OCI-LY7 (cell line): ENCODE measurements around the gene OPHN1. TPM values are rescaled to one million over a fixed set of nuclear protein-coding genes. Genes with fewer than 3 reads are reported as not detected.

Source experiments
- BruUV-seq: library from RNA; stranded (reverse); fragments of 400-500 nt; replicated peaks from 2 replicates; lab custom pipeline; 2021; lab: Mats Ljungman, UMichigan
- CTCF ChIA-PET: fragments of 300-600 bp; sonication (Branson Sonifier 250); formaldehyde crosslinking; loops from one replicate; lab custom pipeline; 2022; ENCODE audit warnings: antibody characterized with exemption; ENCODE audit not compliant: unreplicated experiment; lab: Charles Lee
- POLR2A ChIA-PET: fragments of 300-600 bp; sonication (Branson Sonifier 250); formaldehyde crosslinking; loops from one replicate; lab custom pipeline; 2022; ENCODE audit warnings: antibody characterized with exemption; lab: Charles Lee
- DNase-seq: peaks from one replicate; pipeline ENCODE4 v3.0.0-alpha.2; 2015; ENCODE audit warnings: low spot score
- H2AFZ ChIP-seq: fragments of 200-600 bp; sonication (generic), shearing (Covaris generic); 2 replicates; pipeline ENCODE4 v1.6.1; 2014; ENCODE audit warnings: mild to moderate bottlenecking, antibody characterized with exemption, low read length, moderate library complexity
- H3K27ac ChIP-seq: fragments of 200-600 bp; sonication (generic); 2 replicates; pipeline ENCODE4 v1.5.1; 2014; ENCODE audit warnings: mixed run types, low read depth, mild to moderate bottlenecking, moderate library complexity, low read length, inconsistent platforms; ENCODE audit not compliant: poor library complexity, severe bottlenecking
- H3K36me3 ChIP-seq: fragments of 200-600 bp; sonication (generic); 2 replicates; pipeline ENCODE4 v1.6.1; 2014; ENCODE audit warnings: mild to moderate bottlenecking, antibody characterized with exemption, low read length, moderate library complexity, mixed read lengths; ENCODE audit not compliant: insufficient read depth
- H3K4me1 ChIP-seq: fragments of 200-600 bp; sonication (generic); 2 replicates; pipeline ENCODE4 v1.5.1; 2014; ENCODE audit warnings: mild to moderate bottlenecking, low read length; ENCODE audit not compliant: insufficient read depth, poor library complexity, severe bottlenecking
- H3K4me2 ChIP-seq: fragments of 200-600 bp; sonication (generic); 2 replicates; pipeline ENCODE4 v1.6.1; 2014; ENCODE audit warnings: mild to moderate bottlenecking, low read length
- H3K4me3 ChIP-seq: fragments of 200-600 bp; sonication (generic); 2 replicates; pipeline ENCODE4 v1.5.1; 2014; ENCODE audit warnings: mild to moderate bottlenecking, low read depth, low read length; ENCODE audit not compliant: poor library complexity, severe bottlenecking
- H3K79me2 ChIP-seq: fragments of 200-600 bp; sonication (generic); 2 replicates; pipeline ENCODE4 v1.6.1; 2016; ENCODE audit warnings: low read depth, mild to moderate bottlenecking, low read length, moderate library complexity, mixed read lengths; ENCODE audit not compliant: insufficient read depth
- H3K9me2 ChIP-seq: fragments of 200-600 bp; sonication (generic); 2 replicates; pipeline ENCODE4 v1.6.1; 2016; ENCODE audit warnings: mild to moderate bottlenecking, low read length, mixed read lengths; ENCODE audit not compliant: insufficient read depth
- H3K9me3 ChIP-seq: fragments of 200-600 bp; sonication (generic); 2 replicates; pipeline ENCODE4 v1.6.1; 2014; ENCODE audit warnings: mild to moderate bottlenecking, mixed run types, low read length, mixed read lengths
- H4K20me1 ChIP-seq: fragments of 200-600 bp; sonication (generic); 2 replicates; pipeline ENCODE4 v1.6.1; 2014; ENCODE audit warnings: mild to moderate bottlenecking, antibody characterized with exemption, low read length, moderate library complexity, mixed read lengths; ENCODE audit not compliant: insufficient read depth
- EZH2phosphoT487 ChIP-seq: fragments of 200-600 bp; sonication (generic); IDR thresholded peaks from 2 replicates; pipeline ENCODE4 v1.6.1; 2018; ENCODE audit warnings: low read depth, borderline replicate concordance, mild to moderate bottlenecking, mixed run types, antibody characterized with exemption, low read length, moderate library complexity, mixed read lengths
- intact Hi-C: fragments of 100-400 bp; cut with micrococcal nuclease; formaldehyde crosslinking; loops from one replicate; pipeline ENCODE4 v1.10.0; 2022; ENCODE audit not compliant: unreplicated experiment
- total RNA-seq, 2 experiments: library from RNA; depleted of rRNA in 1 of 2; stranded (reverse); fragments of >200 nt in 1 of 2; shearing (Covaris generic) in 1 of 2; gene quantifications; 2 replicates each; pipeline ENCODE4 v1.2.3, GENCODE V29; 2014 to 2022
- TF ChIP-seq, protein P1 (sequence below): fragments of 200-600 bp; sonication (generic); conservative IDR thresholded peaks from 2 replicates; pipeline ENCODE4 v1.5.1; 2014; ENCODE audit warnings: mild to moderate bottlenecking, antibody characterized with exemption, low read length, moderate library complexity, mixed read lengths

OPHN1 gene
- total RNA-seq, 2 experiments from 2014 or later, result not detected

DNA sequence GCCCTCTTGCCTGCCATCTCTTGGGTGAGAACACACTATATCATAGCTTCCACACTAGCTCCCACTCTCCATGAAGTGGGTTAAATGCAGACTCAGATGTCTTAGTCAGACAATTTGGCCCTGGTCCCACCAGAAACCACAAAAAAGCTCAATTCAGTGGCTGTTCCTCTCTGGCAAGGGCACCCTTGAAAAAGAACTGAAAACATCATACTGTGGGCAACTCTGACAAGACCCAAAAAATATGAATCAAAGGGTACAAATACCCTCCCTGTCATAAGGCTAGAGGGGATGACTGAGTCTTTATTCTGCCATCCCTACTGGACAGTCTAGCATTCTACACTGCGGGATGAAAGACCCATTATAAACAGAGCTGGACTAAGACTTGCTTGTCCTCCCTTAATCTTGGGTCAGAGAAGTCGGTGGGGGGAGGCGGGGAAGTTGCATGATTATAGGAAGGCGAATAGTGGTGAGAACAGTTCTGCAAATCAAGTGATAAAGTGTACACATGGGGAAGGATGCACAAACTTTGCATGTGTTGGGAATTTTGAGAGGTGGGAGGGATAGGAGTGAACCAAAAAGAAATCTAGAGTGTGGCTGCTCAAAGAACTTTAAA is 172.1 kb downstream of the OPHN1 start:
- no peak for DNase-seq
- no peak overlapping the region for H3K4me3 ChIP-seq
- no peaks in the 10 kb centered on the region for H4K20me1 ChIP-seq
- no peak overlapping the region for H3K4me2 ChIP-seq
- H3K27ac ChIP-seq, result no peak overlapping the region
- no peaks in the 10 kb centered on the region for H3K9me2 ChIP-seq
- H3K9me3 ChIP-seq, result no peaks in the 10 kb centered on the region
- intact Hi-C loops, result no loop called here
- no peak for TF ChIP-seq EZH2phosphoT487
- TF ChIP-seq, protein P1, sequence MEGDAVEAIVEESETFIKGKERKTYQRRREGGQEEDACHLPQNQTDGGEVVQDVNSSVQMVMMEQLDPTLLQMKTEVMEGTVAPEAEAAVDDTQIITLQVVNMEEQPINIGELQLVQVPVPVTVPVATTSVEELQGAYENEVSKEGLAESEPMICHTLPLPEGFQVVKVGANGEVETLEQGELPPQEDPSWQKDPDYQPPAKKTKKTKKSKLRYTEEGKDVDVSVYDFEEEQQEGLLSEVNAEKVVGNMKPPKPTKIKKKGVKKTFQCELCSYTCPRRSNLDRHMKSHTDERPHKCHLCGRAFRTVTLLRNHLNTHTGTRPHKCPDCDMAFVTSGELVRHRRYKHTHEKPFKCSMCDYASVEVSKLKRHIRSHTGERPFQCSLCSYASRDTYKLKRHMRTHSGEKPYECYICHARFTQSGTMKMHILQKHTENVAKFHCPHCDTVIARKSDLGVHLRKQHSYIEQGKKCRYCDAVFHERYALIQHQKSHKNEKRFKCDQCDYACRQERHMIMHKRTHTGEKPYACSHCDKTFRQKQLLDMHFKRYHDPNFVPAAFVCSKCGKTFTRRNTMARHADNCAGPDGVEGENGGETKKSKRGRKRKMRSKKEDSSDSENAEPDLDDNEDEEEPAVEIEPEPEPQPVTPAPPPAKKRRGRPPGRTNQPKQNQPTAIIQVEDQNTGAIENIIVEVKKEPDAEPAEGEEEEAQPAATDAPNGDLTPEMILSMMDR, result no peak
- no peak overlapping the region for H2AFZ ChIP-seq
- BruUV-seq, result no TSS peak
- POLR2A ChIA-PET, result no interaction called here
- CTCF ChIA-PET, result no interaction called here
- H3K79me2 ChIP-seq, result no peaks in the 10 kb centered on the region
- H3K36me3 ChIP-seq, result no peaks in the 10 kb centered on the region
- H3K4me1 ChIP-seq, result no peaks in the 10 kb centered on the region

DNA sequence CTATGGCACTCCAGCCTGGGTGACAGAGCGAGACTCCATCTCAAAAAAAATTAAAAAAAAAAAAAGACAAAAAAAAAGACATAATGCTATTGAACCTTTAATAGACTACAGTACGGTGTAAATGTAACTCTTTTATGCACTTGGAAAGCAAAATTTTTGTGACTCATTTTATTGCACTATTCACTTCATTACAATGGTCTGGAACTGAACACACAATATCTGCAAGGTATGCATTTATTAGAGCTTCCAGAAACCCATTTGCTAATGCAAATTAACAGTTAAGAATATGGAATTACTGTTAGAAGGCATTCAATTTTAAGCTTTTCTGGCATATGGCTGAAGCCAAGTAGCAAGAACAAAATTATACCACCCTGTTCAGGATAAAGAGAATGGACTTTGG is 176.3 kb downstream of the OPHN1 start:
- BruUV-seq, result no TSS peak
- Histone ChIP-seq H3K4me3 (no peak overlapping the region), H3K4me1 (no peaks in the 10 kb centered on the region), H3K27ac (no peak overlapping the region), H3K4me2 (no peak overlapping the region), H3K79me2 (no peaks in the 10 kb centered on the region), H3K36me3 (no peaks in the 10 kb centered on the region), H2AFZ (no peak overlapping the region), H4K20me1 (no peaks in the 10 kb centered on the region), H3K9me3 (no peaks in the 10 kb centered on the region), H3K9me2 (no peaks in the 10 kb centered on the region)
- CTCF ChIA-PET, result no interaction called here
- POLR2A ChIA-PET, result interaction anchor here (0.7 kb wide), 1 partner anchor 44 kb away, joined by 5 read pairs; no protein-coding TSS in a partner anchor
- no peak for DNase-seq
- intact Hi-C loops, result no loop called here
- TF ChIP-seq, protein P1, result no peak
- TF ChIP-seq EZH2phosphoT487, result no peak

DNA sequence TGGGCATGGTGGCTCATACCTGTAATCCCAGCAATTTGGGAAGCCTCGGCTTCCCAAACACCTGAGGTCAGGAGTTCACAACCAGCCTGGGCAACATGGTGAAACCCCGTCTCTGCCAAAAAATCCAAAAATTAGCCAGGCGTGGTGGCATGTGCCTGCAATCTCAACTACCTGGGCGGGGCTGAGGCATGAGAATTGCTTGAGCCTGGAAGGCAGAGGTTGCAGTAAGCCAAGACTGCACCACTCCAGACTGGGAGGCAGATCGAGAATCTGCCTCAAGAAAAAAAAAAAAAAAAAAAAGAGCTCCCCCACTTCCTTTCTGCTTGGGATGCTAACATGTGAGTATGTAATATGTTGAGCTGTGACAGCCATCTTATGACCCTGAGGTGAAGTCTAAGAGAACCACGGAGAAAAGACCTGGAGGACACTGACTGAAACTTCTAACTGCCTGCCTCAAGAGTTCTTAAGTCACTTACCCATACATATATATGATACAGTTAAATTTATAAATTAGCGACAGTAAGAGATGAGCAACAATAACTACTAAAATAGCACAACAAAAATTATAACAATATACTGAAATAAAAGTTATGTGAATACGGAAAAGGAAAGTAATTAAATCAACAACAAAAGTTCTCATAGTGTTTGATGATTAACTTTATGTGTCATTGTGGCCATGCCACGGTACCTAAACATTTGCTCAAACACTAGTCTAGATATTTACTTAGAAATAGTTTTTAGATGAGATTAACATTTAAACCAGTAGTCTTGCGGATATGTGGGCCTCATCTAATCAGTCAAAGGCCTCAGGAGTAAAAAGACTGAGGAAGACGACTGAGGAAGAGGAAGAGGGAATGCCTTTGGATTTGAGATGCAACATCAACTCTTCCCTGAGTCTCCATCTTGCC is 178.3 kb downstream of the OPHN1 start:
- no TSS peak for BruUV-seq
- Histone ChIP-seq H3K36me3 (no peaks in the 10 kb centered on the region), H4K20me1 (no peaks in the 10 kb centered on the region), H3K27ac (no peak overlapping the region), H3K79me2 (no peaks in the 10 kb centered on the region), H2AFZ (no peak overlapping the region), H3K9me3 (no peaks in the 10 kb centered on the region), H3K4me2 (no peak overlapping the region), H3K9me2 (no peaks in the 10 kb centered on the region), H3K4me3 (no peak overlapping the region), H3K4me1 (no peaks in the 10 kb centered on the region)
- no peak for TF ChIP-seq EZH2phosphoT487
- TF ChIP-seq, protein P1, result no peak
- POLR2A ChIA-PET, result interaction anchor here (0.6 kb wide), 2 partner anchors 44 to 254 kb away, joined by 3 read pairs; no protein-coding TSS in a partner anchor
- CTCF ChIA-PET, result no interaction called here
- intact Hi-C loops, result no loop called here
- no peak for DNase-seq
